H9 (cell line): ENCODE data around the gene WDR75. TPM values are rescaled to one million over a fixed set of nuclear protein-coding genes. Genes with fewer than 3 reads are reported as not detected.

Experiments
- DNase-seq: peaks from one replicate; pipeline ENCODE4 v3.0.0-alpha.2; 2017
- H2AFZ ChIP-seq: one replicate; pipeline ENCODE4 v1.6.1; 2013; ENCODE audit warnings: mild to moderate bottlenecking, low read length, control low read depth, moderate library complexity
- H2AK5ac ChIP-seq: 2 replicates; pipeline ENCODE4 v1.6.1; 2013; ENCODE audit warnings: low read length, control low read depth, mixed read lengths; ENCODE audit not compliant: insufficient read length
- H2BK120ac ChIP-seq: one replicate; pipeline ENCODE4 v1.6.1; 2013; ENCODE audit warnings: low read depth, mild to moderate bottlenecking, low read length, control low read depth, inconsistent platforms; ENCODE audit not compliant: poor library complexity, severe bottlenecking
- H2BK12ac ChIP-seq: 2 replicates; pipeline ENCODE4 v1.6.1; 2013; ENCODE audit warnings: low read length, control low read depth, mixed read lengths, low read depth; ENCODE audit not compliant: insufficient read length
- H2BK15ac ChIP-seq: 2 replicates; pipeline ENCODE4 v1.6.1; 2013; ENCODE audit warnings: low read depth, low read length, control low read depth
- H2BK20ac ChIP-seq: one replicate; pipeline ENCODE4 v1.6.1; 2013; ENCODE audit warnings: low read depth, mild to moderate bottlenecking, low read length, control low read depth, inconsistent platforms; ENCODE audit not compliant: poor library complexity, severe bottlenecking
- H2BK5ac ChIP-seq: 2 replicates; pipeline ENCODE4 v1.6.1; 2013; ENCODE audit warnings: low read length, control low read depth, mixed read lengths; ENCODE audit not compliant: insufficient read length
- H3K14ac ChIP-seq: 2 replicates; pipeline ENCODE4 v1.6.1; 2013; ENCODE audit warnings: low read length, control low read depth; ENCODE audit not compliant: insufficient read depth
- H3K18ac ChIP-seq: 2 replicates; pipeline ENCODE4 v1.6.1; 2013; ENCODE audit warnings: low read depth, mild to moderate bottlenecking, mixed read lengths, low read length, control low read depth; ENCODE audit not compliant: insufficient read length
- H3K23ac ChIP-seq: 2 replicates; pipeline ENCODE4 v1.6.1; 2013; ENCODE audit warnings: low read length, control low read depth, mixed read lengths, low read depth; ENCODE audit not compliant: insufficient read length
- H3K23me2 ChIP-seq: 2 replicates; pipeline ENCODE4 v1.6.1; 2013; ENCODE audit warnings: low read depth, mild to moderate bottlenecking, mixed read lengths, low read length, control low read depth; ENCODE audit not compliant: insufficient read length, poor library complexity, severe bottlenecking
- H3K27ac ChIP-seq: 2 replicates; pipeline ENCODE4 v1.5.1; 2013; ENCODE audit warnings: low read length, control low read depth, mixed read lengths, low read depth; ENCODE audit not compliant: insufficient read length
- H3K27me3 ChIP-seq: 2 replicates; pipeline ENCODE4 v1.6.1; 2013; ENCODE audit warnings: low read length, control low read depth, inconsistent platforms; ENCODE audit not compliant: insufficient read depth
- H3K4ac ChIP-seq: 2 replicates; pipeline ENCODE4 v1.6.1; 2013; ENCODE audit warnings: low read depth, mild to moderate bottlenecking, control low read depth, inconsistent platforms, low read length, moderate library complexity
- H3K4me1 ChIP-seq: 2 replicates; pipeline ENCODE4 v1.6.1; 2013; ENCODE audit warnings: low read length, control low read depth, inconsistent platforms; ENCODE audit not compliant: insufficient read depth
- H3K4me2 ChIP-seq: 2 replicates; pipeline ENCODE4 v1.6.1; 2013; ENCODE audit warnings: low read length, control low read depth, mixed read lengths; ENCODE audit not compliant: insufficient read length, insufficient read depth
- H3K56ac ChIP-seq: 2 replicates; pipeline ENCODE4 v1.6.1; 2013; ENCODE audit warnings: low read depth, mild to moderate bottlenecking, mixed read lengths, low read length, control low read depth; ENCODE audit not compliant: insufficient read length
- H3K79me1 ChIP-seq: 2 replicates; pipeline ENCODE4 v1.6.1; 2013; ENCODE audit warnings: low read depth, mild to moderate bottlenecking, moderate library complexity, low read length, control low read depth, inconsistent platforms; ENCODE audit not compliant: insufficient read depth, poor library complexity, severe bottlenecking
- H3K79me2 ChIP-seq: 2 replicates; pipeline ENCODE4 v1.6.1; 2013; ENCODE audit warnings: low read length, control low read depth, inconsistent platforms; ENCODE audit not compliant: insufficient read depth
- H3K9ac ChIP-seq: 2 replicates; pipeline ENCODE4 v1.6.1; 2013; ENCODE audit warnings: low read length, control low read depth, mixed read lengths; ENCODE audit not compliant: insufficient read length; ENCODE audit errors: extremely low read depth
- H3K9me3 ChIP-seq: one replicate; pipeline ENCODE4 v1.6.1; 2013; ENCODE audit warnings: low read depth, low read length, inconsistent platforms; ENCODE audit not compliant: control insufficient read depth
- H3T11ph ChIP-seq: one replicate; pipeline ENCODE4 v1.6.1; 2013; ENCODE audit warnings: mild to moderate bottlenecking, low read length, control low read depth, inconsistent platforms
- H4K20me1 ChIP-seq: one replicate; pipeline ENCODE4 v1.6.1; 2013; ENCODE audit not compliant: control insufficient read depth, insufficient read length, insufficient read depth
- H4K5ac ChIP-seq: 2 replicates; pipeline ENCODE4 v1.6.1; 2013; ENCODE audit warnings: low read depth, mild to moderate bottlenecking, mixed read lengths, low read length, control low read depth; ENCODE audit not compliant: insufficient read length
- H4K8ac ChIP-seq: replicated peaks from 2 replicates; pipeline ENCODE4 v1.6.1; 2013; ENCODE audit warnings: low read length, control low read depth, mixed read lengths, low read depth; ENCODE audit not compliant: insufficient read length
- H4K91ac ChIP-seq: 2 replicates; pipeline ENCODE4 v1.6.1; 2013; ENCODE audit warnings: low read depth, mild to moderate bottlenecking, moderate library complexity, mixed read lengths, low read length, control low read depth; ENCODE audit not compliant: insufficient read length
- H3K27ac Mint-ChIP-seq, 3 experiments: 2 replicates in 2 of 3; 3 replicates in 1 of 3; pipeline ENCODE4 v1.8.0; 2020 to 2021; ENCODE audit warnings: mixed read lengths in 3 of 3, mild to moderate bottlenecking in 1 of 3, moderate library complexity in 1 of 3
- H3K27me3 Mint-ChIP-seq: 2 replicates; pipeline ENCODE4 v1.8.0; 2021; ENCODE audit warnings: low read depth, mild to moderate bottlenecking, moderate library complexity, mixed read lengths
- H3K36me3 Mint-ChIP-seq, 3 experiments: 2 replicates in 2 of 3; 3 replicates in 1 of 3; pipeline ENCODE4 v1.8.0; 2020 to 2021; ENCODE audit warnings: low read depth in 3 of 3, mixed read lengths in 3 of 3; ENCODE audit not compliant: insufficient read depth in 1 of 3
- H3K4me1 Mint-ChIP-seq, 2 experiments: 2 replicates each; pipeline ENCODE4 v1.8.0; 2020; ENCODE audit warnings: mixed read lengths in 2 of 2
- H3K4me3 Mint-ChIP-seq, 2 experiments: 2 replicates in 1 of 2; 3 replicates in 1 of 2; pipeline ENCODE4 v1.8.0; 2020 to 2021; ENCODE audit warnings: mild to moderate bottlenecking in 2 of 2, mixed read lengths in 2 of 2, moderate library complexity in 1 of 2
- H3K9me3 Mint-ChIP-seq, 2 experiments: 2 replicates in 1 of 2; 3 replicates in 1 of 2; pipeline ENCODE4 v1.8.0; 2020; ENCODE audit warnings: mild to moderate bottlenecking in 2 of 2, mixed read lengths in 2 of 2, moderate library complexity in 1 of 2
- WGBS: extraction: QIAGEN DNeasy Blood & Tissue Kit; methylation state at CpG from one replicate; pipeline ENCODE4 v1.1.7; 2013; ENCODE audit warnings: missing lambda C conversion rate, low lambda C conversion rate, mixed read lengths; ENCODE audit not compliant: insufficient read length; ENCODE audit errors: extremely low coverage; 5-methylcytosine and 5-hydroxymethylcytosine counted together
- total RNA-seq: library from RNA; stranded (reverse); gene quantifications from 2 replicates; pipeline ENCODE4 v1.2.1, GENCODE V29; 2021
- TF ChIP-seq, protein P1 (sequence below): fragments of 200-600 bp; sonication (generic); conservative IDR thresholded peaks from 3 replicates; pipeline ENCODE4 v1.8.0; 2021; ENCODE audit warnings: antibody characterized with exemption, mild to moderate bottlenecking

WDR75 gene
- total RNA-seq, 1 experiment from 2014 or later, result 80.6 TPM

DNA sequence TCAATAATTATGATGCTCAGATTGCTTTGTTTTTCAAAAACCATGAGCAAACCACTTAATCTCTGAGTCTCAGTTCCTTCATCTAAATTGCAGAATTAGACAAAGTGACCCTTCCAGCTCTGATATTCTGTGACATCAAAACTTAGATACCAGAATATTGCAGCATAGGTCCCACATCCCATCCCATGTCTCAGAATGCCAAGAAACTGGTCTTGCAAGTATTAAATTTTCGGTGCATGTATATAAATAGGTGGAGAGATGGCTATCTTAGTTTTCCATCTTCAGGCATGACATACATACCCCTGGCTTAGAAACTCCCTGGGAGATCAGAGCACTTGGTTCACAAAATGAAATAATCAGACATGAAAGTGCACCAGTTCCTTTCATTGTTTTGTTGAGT lies 39.8 kb downstream of the WDR75 start:
- Histone ChIP-seq H3K14ac (no peak overlapping the region), H2BK20ac (no peak overlapping the region), H3K27ac (no peak overlapping the region), H4K20me1 (no peaks in the 10 kb centered on the region), H3K4me2 (no peak overlapping the region), H3K18ac (no peak overlapping the region), H3K79me2 (no peaks in the 10 kb centered on the region), H2BK120ac (no peak overlapping the region), H3K9me3 (no peaks in the 10 kb centered on the region), H3K4me1 (no peaks in the 10 kb centered on the region), H3K27me3 (no peaks in the 10 kb centered on the region), H3K4ac (no peak overlapping the region), H2AFZ (no peak overlapping the region), H2BK15ac (no peak overlapping the region), H3K9ac (no peak overlapping the region), H3K79me1 (no peaks in the 10 kb centered on the region), H4K5ac (no peak overlapping the region), H2BK12ac (no peak overlapping the region), H2BK5ac (no peak overlapping the region), H3K56ac (no peak overlapping the region), H3K23me2 (no peaks in the 10 kb centered on the region), H4K8ac (no peak overlapping the region), H4K91ac (no peak overlapping the region), H3K23ac (no peak overlapping the region), H2AK5ac (no peak overlapping the region), H3T11ph (no peak overlapping the region)
- peaks cover 3 to 12% (median 8%) of the 10 kb centered on the region in 3 experiments; a peak in 5 of 7 replicates for H3K36me3 Mint-ChIP-seq
- H3K27ac Mint-ChIP-seq, result no peak overlapping the region
- no peaks in the 10 kb centered on the region for H3K9me3 Mint-ChIP-seq
- H3K4me1 Mint-ChIP-seq, result peaks cover 2 to 6% of the 10 kb centered on the region in 2 experiments; a peak in 1 of 4 replicates
- no peak for DNase-seq
- WGBS, result no CpG with 5 or more reads among the region's 1 CpG
- no peaks in the 10 kb centered on the region for H3K27me3 Mint-ChIP-seq
- no peak overlapping the region for H3K4me3 Mint-ChIP-seq
- TF ChIP-seq, protein P1, sequence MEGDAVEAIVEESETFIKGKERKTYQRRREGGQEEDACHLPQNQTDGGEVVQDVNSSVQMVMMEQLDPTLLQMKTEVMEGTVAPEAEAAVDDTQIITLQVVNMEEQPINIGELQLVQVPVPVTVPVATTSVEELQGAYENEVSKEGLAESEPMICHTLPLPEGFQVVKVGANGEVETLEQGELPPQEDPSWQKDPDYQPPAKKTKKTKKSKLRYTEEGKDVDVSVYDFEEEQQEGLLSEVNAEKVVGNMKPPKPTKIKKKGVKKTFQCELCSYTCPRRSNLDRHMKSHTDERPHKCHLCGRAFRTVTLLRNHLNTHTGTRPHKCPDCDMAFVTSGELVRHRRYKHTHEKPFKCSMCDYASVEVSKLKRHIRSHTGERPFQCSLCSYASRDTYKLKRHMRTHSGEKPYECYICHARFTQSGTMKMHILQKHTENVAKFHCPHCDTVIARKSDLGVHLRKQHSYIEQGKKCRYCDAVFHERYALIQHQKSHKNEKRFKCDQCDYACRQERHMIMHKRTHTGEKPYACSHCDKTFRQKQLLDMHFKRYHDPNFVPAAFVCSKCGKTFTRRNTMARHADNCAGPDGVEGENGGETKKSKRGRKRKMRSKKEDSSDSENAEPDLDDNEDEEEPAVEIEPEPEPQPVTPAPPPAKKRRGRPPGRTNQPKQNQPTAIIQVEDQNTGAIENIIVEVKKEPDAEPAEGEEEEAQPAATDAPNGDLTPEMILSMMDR, result no peak
